ENCODE measurements around the gene RPS6KA1. TPM values are rescaled to one million over a fixed set of nuclear protein-coding genes. Genes with fewer than 3 reads are reported as not detected.

RPS6KA1 gene
- total and polyA plus RNA-seq, 3 donors from 2014 or later: 14.9 to 24.2 (median 15.6) TPM

DNA sequence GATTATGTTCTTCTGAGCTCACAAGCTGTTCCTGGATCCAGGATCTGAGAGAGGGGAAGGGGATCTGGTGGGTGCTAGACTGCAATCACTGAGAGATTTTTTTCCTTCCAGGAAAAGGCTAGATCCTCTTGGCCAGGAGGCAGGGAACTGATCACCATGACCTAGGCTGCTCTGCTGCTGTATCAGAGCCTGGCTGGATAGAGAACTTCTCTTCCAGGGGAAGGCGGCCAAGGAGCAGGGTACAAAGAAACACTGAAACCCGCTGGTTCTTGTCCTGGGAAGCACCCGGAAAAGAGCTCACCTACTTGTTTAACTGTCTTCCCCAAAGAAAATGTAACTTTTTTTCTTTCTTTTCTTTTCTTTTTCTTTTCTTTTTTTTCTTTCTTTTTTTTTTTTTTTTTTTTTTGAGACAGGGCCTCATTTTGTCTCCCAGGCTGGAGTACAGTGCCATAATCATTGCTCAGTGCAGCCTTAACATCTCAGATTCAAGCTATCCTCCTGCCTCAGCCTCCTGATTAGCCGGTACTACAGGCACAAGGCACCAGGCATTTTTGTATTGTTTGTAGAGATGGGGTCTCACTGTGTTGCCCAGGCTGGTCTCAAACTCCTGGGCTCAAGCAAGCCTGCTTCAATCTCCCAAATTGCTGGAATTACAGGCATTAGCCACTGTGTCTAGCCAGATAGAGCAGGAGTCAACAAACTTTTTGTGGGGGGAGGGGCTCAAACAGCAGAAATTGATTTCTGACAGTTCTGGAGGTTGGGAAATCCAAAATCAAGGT lies 12.4 kb upstream of the RPS6KA1 start:
- intact Hi-C loops (cut with DNase I; ENCODE audit: low total_unique reads): no loop called here
- DNase-seq: no peak

DNA sequence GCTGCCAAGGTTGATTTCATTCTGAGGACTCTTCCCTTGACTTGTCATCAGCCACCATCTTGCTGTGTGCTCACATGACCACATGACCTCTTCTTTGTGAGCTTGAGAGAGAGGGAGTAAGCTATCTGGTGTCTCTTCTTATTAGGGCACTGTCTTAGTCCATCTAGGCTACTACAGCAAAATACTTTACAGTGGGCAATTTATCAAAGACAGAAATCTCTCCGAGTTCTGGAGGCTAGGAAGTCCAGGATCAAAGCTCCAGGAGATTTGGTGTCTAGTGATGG lies 11.9 kb upstream of the RPS6KA1 start:
- Histone ChIP-seq H3K36me3 (ENCODE audit: low read depth, missing control alignments) (no peaks in the 10 kb centered on the region), H3K27ac (no peak overlapping the region), H3K9me3 (no peaks in the 10 kb centered on the region), H3K4me1 (no peaks in the 10 kb centered on the region), H3K27me3 (no peaks in the 10 kb centered on the region), H3K4me3 (no peak overlapping the region)
- WGBS, 2 donors: 84 to 92% methylated on average over 1 of the region's 1 CpG
- DNase-seq: no peak
- TF ChIP-seq POLR2A (IDR thresholded peaks at IDR 0.05): no peak
- TF ChIP-seq, protein P1, sequence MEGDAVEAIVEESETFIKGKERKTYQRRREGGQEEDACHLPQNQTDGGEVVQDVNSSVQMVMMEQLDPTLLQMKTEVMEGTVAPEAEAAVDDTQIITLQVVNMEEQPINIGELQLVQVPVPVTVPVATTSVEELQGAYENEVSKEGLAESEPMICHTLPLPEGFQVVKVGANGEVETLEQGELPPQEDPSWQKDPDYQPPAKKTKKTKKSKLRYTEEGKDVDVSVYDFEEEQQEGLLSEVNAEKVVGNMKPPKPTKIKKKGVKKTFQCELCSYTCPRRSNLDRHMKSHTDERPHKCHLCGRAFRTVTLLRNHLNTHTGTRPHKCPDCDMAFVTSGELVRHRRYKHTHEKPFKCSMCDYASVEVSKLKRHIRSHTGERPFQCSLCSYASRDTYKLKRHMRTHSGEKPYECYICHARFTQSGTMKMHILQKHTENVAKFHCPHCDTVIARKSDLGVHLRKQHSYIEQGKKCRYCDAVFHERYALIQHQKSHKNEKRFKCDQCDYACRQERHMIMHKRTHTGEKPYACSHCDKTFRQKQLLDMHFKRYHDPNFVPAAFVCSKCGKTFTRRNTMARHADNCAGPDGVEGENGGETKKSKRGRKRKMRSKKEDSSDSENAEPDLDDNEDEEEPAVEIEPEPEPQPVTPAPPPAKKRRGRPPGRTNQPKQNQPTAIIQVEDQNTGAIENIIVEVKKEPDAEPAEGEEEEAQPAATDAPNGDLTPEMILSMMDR (IDR thresholded peaks at IDR 0.05): no peak
- intact Hi-C loops (cut with DNase I; ENCODE audit: low total_unique reads): no loop called here

More for the DNA sequence above, 12.4 kb upstream of the RPS6KA1 start:
- H3K27ac ChIP-seq: no peak overlapping the region
- H3K4me3 ChIP-seq: no peak overlapping the region
- H3K27me3 ChIP-seq: no peaks in the 10 kb centered on the region
- 70 to 78% methylated on average over 4 of the region's 4 CpGs for WGBS, 2 donors
- H3K4me1 ChIP-seq: no peaks in the 10 kb centered on the region
- no peaks in the 10 kb centered on the region for H3K9me3 ChIP-seq
- H3K36me3 ChIP-seq (ENCODE audit: low read depth, missing control alignments): no peaks in the 10 kb centered on the region
- TF ChIP-seq, protein P1 (IDR thresholded peaks at IDR 0.05): no peak
- TF ChIP-seq POLR2A (IDR thresholded peaks at IDR 0.05): no peak

DNA sequence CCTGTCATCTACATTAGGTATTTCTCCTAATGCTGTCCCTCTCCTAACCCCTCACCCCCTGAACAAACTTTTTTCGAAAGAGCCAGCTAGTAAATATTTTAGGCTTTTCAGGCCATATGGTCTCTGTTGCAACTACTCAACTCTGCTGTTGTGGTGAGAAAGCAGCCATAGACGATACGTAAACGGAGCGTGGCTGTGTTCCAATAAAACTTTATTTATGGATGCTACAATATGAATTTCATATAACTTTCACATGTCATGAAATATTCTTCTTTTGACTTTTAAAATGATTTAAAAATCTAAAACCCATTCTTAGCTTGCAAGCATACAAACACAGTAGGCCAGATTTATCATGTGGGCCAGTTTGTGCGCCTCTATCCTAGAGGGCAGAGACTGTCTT lies 11.2 kb upstream of the RPS6KA1 start:
- Histone ChIP-seq H3K27ac (no peak overlapping the region), H3K4me1 (no peaks in the 10 kb centered on the region), H3K36me3 (ENCODE audit: low read depth, missing control alignments) (no peaks in the 10 kb centered on the region), H3K27me3 (no peaks in the 10 kb centered on the region), H3K9me3 (no peaks in the 10 kb centered on the region), H3K4me3 (no peak overlapping the region)
- TF ChIP-seq, protein P1 (IDR thresholded peaks at IDR 0.05): no peak
- TF ChIP-seq POLR2A (IDR thresholded peaks at IDR 0.05): no peak
- WGBS, 2 donors: 93% methylated on average over 6 of the region's 6 CpGs
- intact Hi-C loops (cut with DNase I; ENCODE audit: low total_unique reads): no loop called here
- no peak for DNase-seq

DNA sequence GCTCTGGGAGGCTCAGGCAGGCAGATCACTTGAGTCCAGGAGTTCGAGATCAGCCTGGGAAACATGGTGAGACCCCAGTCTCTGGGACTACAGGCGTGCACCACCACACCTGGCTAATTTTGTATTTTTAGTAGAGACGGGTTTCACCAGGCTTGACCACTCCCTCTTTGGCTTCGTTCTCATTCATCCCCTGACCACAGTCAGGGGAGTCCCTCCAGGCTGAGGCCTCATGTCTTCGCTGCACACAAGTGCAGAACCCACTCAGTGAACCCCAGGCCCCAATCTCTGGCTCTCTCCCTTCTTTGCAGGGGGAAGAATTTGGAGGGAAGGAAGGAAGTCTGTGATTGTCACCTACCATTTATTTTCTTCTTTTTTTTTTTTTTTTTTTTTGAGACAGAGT lies 9.2 kb upstream of the RPS6KA1 start:
- DNase-seq: no peak
- no peaks in the 10 kb centered on the region for H3K4me1 ChIP-seq
- no peak overlapping the region for H3K4me3 ChIP-seq
- H3K9me3 ChIP-seq: no peaks in the 10 kb centered on the region
- intact Hi-C loops (cut with DNase I; ENCODE audit: low total_unique reads): no loop called here
- TF ChIP-seq, protein P1 (IDR thresholded peaks at IDR 0.05): no peak
- no peak for TF ChIP-seq POLR2A (IDR thresholded peaks at IDR 0.05)
- no peak overlapping the region for H3K27ac ChIP-seq
- no peaks in the 10 kb centered on the region for H3K36me3 ChIP-seq (ENCODE audit: low read depth, missing control alignments)
- H3K27me3 ChIP-seq: no peaks in the 10 kb centered on the region
- WGBS, 2 donors: 91 to 97% methylated on average over 5 of the region's 5 CpGs

DNA sequence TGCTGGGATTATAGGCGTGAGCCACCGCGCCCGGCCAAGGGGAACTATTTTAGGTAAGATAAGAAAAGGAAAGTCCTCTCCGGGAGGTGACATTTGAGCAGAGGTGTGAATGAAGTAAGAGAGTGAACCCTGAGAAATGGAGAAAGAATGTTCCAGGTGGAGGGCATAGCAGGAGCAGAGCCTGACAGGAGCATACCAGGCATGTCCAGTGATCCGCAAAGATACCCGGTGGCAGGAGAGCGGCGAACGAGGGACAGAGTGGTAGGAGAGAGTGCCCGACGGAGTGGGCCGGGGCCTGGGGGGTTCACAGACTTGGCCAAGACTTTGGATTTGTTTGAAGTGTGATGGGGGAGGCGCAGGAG lies 7.9 kb upstream of the RPS6KA1 start:
- Histone ChIP-seq H3K9me3 (no peaks in the 10 kb centered on the region), H3K36me3 (ENCODE audit: low read depth, missing control alignments) (no peaks in the 10 kb centered on the region), H3K27ac (no peak overlapping the region), H3K27me3 (no peaks in the 10 kb centered on the region), H3K4me1 (no peaks in the 10 kb centered on the region), H3K4me3 (no peak overlapping the region)
- no peak for DNase-seq
- intact Hi-C loops (cut with DNase I; ENCODE audit: low total_unique reads): no loop called here
- no peak for TF ChIP-seq POLR2A (IDR thresholded peaks at IDR 0.05)
- TF ChIP-seq, protein P1 (IDR thresholded peaks at IDR 0.05): no peak
- WGBS, 2 donors: 75% methylated on average over 14 of the region's 14 CpGs

All from testis (tissue), 3 donors.